ENCODE data around the gene ZNF146.
"Not testable (repeated sequence)": the region's sequence is repeated elsewhere in the genome, so short reads cannot be mapped to it uniquely, and the experiment has no call there.

ZNF146 gene

DNA sequence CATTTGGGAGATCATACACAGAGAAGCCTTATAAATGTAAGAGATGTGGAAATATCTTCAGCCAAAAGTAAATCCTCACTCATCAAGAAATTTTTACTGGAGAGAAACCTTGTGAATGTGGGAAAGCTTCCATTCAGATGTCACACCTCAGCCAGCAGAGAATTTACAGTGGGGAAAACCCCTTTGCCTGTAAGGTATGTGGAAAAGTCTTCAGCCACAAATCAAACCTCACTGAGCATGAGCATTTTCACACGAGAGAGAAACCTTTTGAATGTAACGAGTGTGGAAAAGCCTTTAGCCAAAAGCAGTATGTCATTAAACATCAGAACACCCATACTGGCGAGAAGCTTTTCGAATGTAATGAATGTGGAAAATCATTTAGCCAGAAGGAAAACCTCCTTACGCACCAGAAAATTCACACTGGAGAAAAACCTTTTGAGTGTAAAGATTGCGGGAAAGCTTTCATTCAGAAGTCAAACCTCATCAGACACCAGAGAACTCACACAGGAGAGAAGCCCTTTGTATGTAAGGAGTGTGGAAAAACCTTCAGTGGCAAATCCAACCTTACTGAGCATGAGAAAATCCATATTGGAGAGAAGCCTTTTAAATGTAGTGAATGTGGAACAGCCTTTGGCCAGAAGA lies 21.5 kb downstream of the ZNF146 start:
- FAIRE-seq, result no peak

DNA sequence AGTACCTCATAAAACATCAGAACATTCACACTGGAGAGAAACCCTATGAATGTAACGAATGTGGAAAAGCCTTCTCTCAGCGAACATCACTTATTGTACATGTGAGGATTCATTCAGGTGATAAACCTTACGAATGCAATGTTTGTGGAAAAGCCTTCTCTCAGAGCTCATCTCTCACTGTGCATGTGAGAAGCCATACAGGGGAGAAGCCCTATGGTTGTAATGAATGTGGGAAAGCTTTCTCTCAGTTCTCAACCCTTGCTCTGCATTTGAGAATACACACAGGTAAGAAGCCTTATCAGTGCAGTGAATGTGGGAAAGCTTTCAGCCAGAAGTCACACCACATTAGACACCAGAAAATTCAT lies 22.0 kb downstream of the ZNF146 start:
- no peak for FAIRE-seq

DNA sequence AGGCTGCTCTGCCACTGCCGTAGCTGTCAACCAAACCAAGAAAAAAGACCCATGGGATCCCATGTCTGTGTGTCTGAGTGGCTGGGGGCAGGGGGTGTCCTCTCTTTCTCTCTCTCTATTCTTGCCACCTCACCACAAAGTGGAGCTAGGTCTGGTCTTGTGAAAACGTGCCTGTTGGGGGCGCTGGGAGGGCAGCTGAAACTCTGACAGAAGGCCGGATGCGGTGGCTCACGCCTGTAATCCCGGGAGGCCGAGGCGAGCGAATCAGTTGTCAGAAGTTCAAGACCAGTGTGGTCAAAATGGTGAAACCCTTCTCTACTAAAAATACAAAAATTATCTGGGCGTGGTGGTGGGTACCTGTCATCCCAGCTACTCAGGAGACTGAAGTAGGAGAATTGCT lies 29.2 kb downstream of the ZNF146 start:
- FAIRE-seq, result no peak

DNA sequence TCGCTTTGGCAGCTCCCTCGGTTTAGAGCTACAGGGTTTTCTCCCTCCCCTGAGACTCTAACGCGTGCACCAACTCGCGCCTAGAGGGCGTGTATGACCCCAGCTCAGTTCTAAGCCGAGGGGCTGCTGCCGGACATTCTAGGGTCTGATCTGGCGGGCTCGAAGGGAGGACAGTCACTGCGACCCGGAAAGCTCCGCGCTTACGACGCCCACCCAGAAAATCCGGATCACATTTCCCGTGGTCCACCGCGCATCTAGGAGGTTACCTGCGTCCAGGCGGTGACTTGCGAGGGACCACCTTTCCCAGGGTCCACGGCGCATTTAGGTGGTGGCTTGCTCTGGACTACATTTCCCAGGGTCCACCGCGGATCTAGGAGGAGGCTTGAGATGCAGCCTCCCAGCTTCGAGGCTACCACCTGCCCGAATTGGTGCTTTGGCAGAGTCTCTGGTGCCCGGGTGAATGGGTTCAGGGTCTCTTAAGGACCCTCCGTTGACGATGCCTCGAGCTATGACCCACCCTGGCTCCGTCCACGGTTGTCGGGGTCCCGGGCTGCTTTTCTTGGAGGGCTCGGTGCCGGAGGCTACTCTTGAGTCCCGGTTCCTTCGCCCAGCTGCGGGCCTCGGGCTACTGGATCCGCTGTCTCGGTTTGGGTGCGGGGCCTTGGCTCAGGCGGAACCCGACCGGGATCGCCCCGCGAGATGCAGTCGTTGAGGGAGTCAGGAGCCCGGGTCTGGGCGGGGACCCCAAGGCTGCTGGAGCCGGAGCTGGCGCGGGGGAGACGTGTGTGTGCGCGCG lies 30.5 kb downstream of the ZNF146 start:
- no peak for FAIRE-seq

DNA sequence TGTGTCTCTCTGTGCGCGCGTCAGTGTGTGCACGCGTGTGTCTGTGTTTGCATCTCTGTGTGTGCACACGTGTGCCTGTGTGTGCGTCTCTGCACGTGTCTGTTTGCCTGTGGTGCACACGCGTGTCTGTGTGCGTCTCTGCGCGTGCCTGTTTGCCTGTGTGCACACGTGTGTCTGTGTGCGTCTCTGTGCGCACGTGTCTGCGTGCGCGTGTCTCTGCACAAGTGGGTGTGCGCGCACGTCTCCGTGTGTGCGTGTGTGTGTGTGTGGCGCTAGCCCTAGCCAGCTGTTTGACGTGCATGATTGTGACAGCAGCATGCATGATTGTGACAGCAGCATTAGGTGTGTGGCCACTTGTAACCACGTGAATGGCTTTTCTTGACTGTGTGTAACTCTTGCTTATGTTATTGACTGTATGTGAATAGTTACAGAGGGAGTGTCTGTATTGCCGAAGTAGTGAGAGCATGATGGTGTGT lies 31.1 kb downstream of the ZNF146 start:
- FAIRE-seq, result no peak

DNA sequence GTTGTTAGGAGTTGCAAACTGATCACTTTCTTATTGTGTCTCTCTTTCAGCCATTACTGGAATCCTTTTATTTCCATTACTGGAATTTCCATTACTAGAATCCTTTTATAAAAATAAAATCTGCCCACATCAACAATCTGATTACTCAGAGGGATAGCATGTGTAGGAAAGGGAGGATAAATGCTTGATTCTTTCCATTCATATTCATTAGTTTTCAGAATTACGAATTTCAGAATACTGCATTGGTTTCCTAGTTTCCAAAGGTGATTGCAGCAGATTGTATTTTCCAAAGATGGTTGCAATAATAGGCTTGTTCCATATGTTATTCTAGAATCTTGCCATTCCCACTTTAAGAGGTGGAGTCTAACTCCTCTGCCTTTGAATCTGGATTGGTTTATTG lies 37.1 kb downstream of the ZNF146 start:
- no peak for FAIRE-seq

DNA sequence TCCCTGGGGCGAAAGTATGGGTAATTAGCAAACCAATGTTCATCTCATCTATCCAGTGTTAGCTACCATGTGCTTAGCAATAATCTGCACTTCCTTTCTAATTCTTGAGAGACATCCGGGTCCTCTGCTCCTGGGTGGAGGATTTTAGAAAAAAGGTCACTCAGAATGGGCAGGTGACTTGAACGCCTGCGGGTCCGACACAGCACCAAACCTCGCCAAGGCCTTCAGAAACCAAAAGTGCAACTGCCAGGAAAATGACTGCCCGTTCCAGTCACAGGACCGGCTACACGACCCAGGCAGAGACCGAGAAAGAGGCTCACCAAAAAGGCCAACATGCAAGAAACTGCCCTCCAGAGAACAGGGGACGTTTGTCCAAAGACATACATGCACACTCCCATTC lies 39.9 kb downstream of the ZNF146 start:
- FAIRE-seq, result no peak

DNA sequence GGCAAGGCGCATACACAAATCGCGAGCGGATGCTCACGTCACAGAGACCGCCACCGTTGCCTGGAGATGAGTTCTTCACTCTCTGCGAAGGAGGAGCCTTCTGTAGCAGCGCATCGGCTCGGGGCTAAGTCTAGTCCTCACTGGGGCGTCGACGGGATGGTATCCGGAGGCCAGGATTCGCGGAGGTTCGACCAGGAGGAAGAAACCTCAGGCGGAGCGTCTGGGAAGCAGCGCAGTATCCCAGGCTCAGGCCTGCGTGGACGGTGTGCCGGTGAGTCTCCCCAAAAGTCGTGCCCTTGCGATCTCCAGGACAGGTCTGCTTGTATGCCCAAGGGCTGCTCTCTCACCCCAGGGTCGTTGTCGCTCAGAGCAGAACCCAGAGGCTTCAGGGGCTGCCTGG lies 40.4 kb downstream of the ZNF146 start:
- FAIRE-seq, result no peak

DNA sequence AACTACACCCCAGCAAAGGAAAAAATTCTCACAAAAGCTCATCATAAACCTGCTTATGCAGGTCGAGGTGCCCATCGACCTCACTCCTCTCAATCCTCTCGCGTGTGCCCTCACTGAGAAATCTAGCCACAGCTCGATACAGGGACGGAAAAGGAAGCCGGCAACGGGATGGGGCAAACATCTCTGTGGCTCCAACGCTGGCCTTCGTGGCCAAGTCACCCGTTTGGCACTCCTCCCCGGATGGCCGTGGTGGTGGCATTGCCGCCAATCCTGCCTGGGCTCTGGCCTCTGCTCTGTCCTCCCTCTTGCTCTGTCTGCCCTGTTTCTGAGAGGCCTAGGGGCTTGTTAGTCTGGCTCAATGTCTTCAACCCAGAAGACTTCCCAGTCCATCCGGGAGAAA lies 41.2 kb downstream of the ZNF146 start:
- no peak for FAIRE-seq

DNA sequence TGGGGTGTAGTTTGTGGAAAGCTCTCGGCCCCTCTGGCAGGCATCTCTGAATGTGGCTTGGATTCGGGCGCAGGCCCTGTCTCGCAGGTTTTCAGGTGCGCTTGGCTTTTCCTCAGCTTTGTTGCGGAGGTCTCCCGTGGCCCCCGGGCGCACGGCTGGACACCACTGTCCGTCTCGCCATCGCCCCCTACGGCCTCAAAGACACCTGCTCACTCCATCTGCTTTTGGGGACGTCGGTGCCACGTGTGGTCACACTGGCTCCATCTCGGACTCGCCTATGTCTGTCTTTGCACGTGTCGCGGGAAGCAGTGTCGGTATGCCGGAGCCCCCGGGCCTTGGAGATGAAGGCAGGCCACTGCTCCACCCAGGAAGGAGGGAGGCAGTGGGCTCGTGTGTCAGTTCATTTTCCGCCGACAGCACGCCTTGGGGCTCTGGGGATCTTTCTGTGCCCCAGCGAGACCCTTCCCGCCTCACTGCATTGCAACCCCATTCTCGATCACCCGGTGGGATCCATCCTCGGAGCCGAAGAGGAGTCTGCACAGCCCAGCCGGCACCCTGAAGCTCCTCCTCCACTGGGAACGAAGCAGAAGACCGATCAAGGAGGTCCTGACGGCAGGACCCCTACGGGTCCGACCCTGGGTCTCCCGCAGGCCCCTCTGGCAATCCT lies 42.1 kb downstream of the ZNF146 start:
- no peak for FAIRE-seq

DNA sequence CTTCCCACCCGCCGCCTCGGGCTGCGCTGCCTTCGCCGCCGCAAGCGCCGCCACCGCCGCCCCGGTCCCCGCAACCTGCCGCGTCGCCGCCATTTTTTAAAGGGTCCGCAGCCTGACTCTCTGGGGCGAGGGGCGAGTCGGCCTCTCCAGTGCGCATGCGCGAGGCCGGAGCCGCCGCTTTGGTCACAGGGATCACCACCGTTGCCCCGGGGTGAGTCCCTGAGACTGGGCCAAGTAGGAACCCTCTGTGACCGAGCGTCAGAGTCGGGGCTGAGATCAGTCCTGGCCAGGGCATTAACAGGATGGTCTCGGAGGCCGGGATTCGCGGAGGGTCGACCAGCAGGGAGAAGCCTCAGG lies 42.6 kb downstream of the ZNF146 start:
- no peak for FAIRE-seq

DNA sequence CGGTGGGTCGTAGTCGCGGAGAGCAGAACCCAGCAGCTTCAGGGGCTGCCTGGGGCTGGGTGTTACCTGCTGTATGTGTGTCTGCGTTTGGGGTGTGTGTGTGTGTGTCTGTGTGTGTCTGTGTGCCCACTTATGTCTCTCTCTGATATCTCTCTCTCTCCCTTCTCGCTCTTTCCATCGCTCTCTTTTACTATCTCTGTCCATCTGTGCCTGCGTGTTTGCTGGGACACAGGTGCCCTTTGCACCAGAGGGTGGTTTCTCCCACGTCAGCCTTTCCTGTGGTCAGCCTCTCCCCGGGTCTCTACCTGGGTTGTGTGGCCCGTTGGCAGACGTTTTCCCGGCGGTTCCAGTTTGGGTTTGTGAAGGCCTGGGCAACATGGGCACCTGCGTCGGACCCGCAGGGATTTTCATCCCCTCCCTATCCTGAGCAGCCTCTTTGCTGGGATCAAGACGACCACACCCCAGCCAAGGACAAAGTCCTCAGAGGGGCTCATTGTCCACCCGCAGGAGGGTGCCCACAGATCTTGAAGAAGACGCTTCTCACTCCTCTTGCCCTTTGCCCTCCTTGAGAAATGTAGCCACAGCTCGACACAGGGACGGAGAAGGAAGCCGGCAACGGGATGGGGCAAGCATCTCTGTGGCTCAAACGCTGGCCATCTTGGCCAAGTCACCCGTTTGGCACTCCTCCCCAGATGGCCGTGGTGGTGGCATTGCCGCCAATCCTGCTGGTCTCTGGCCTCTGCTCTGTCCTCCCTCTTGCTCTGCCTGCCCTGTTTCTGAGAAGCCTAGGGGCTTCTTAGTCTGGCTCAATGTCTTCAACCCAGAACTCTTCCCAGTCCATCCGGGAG lies 43.3 kb downstream of the ZNF146 start:
- FAIRE-seq, result no peak

DNA sequence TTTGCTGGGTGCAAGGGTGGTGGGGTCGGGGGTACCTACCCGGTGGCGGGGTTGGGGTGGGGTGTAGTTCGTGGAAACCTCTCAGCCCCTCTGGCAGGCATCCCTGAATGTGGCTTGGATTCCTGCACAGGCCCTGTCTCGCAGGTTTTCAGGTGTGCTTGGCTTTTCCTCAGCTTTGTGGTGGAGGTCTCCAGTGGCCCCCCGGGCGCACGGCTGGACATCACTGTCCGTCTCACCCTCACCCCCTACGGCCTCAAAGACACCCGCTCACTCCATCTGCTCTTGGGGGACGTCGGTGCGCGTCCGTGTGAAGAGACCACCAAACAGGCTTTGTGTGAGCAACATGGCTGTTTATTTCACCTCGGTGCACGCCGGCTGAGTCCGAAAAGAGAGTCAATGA lies 44.3 kb downstream of the ZNF146 start:
- no peak for FAIRE-seq

DNA sequence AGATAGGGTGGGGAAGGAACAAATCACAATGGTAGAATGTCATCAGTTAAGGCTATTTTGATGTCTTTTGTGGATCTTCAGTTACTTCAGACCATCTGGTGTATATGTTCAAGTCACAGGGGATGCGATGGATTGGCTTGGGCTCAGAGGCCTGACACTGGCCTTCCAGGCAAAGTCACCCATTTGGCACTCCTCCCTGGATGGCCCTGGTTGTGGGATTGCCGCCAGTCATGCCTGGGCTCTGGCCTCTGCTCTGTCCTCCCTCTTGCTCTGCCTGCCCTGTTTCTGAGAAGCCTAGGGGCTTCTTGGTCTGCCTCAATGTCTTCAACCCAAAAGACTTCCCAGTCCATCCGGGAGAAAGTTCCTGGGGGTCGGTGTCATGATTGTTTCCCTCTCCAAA lies 50.2 kb downstream of the ZNF146 start:
- FAIRE-seq, result no peak

DNA sequence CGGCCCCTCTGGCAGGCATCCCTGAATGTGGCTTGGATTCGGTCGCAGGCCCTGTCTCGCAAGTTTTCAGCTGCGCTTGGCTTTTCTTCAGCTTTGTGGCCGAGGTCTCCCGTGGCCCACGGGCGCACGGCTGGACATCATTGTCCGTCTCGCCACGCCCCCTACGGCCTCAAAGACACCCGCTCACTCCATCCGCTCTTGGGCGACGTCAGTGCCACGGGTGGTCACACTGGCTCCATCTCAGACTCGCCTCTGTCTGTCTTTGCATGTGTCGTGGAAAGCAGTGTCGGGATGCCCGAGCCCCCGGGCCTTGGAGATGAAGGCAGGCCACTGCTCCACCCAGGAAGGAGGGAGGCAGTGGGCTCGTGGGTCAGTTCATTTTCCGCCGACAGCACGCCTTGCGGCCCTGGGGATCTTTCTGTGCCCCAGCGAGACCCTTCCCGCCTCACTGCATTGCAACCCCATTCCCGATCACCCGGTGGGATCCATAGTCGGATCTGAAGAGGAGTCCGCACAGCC lies 51.0 kb downstream of the ZNF146 start:
- no peak for FAIRE-seq

DNA sequence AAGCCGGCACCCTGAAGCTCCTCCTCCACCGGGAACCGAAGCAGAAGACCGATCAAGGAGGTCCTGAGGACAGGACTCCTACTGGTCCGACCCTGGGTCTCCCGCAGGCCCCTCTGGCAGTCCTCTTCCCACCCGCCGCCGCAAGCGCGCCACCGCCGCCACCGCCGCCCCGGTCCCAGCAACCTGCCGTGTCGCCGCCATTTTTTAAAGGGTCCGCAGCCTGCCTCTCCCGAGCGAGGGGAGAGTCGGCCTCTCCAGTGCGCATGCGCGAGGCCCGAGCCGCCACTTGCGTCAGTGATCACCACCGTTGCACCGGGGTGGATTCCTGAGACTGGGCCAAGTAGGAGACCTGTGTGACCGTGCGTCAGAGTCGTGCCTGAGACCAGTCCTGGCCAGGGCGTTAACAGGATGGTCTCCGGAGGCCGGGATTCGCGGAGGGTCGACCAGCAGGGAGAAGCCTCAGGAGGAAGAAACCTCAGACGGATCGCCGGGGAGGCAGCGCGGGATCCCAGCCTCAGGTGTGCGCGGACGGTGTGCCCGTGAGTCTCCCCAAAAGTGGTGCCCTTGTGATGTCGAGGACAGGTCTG lies 51.6 kb downstream of the ZNF146 start:
- FAIRE-seq, result no peak

DNA sequence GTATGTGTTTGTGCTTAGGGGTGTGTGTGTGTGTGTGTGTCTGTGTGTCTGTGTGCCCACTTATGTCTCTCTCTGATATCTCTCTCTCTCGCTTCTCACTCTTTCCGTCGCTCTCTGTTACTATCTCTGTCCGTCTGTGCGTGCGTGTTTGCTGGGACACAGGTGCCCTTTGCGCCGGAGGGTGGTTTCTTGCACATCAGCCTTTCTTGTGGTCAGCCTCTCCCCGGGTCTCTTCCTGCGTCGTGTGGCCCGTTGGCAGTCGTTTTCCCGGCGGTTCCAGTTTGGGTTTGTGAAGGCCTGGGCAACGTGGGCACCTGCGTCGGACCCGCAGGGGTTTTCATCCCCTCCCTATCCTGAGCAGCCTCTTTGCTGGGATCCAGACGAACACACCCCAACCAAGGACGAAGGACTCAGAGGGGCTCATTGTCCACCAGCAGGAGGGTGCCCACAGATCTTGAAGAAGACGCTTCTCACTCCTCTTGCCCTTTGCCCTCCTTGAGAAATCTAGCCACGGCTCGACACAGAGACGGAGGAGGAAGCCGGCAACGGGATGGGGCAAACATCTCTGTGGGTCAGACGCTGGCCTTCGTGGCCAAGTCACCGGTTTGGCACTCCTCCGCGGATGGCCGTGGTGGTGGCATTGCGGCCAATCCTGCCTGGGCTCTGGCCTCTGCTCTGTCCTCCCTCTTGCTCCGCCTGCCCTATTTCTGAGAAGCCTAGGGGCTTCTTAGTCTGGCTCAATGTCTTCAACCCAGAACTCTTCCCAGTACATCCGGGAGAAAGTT lies 52.3 kb downstream of the ZNF146 start:
- FAIRE-seq, result no peak

DNA sequence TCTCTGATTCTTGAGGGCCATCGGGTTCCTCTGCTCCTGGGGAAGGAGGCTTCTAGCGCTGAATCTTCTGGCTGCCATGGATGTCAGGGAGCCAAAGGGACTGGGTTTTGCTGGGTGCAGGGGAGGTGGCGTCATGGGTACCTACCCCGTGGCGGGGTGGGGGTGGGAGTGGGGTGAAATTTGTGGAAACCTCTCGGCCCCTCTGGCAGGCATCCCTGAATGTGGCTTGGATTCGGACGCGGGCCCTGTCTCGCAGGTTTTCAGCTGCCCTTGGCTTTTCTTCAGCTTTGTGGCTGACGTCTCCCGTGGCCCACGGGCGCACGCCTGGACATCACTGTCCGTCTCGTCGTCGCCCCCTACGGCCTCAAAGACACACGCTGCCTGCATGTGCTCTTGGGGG lies 53.2 kb downstream of the ZNF146 start:
- FAIRE-seq, result not testable (repeated sequence)

DNA sequence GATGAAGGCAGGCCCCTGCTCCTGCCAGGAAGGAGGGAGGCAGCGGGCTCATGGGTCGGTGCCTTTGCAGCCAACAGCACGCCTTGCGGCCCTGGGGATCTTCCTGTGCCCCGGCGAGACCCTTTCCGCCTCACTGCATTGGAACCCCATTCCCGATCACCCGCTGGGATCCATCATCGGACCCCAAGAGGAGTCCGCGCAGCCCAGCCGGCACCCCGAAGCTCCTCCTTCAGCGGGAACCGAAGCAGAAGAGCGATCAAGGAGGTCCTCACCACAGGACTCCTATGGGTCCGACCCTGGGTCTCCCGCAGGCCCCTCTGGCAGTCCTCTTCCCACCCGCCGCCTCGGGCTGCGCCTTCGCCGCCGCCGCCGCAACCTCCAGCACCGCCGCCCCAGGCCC lies 53.7 kb downstream of the ZNF146 start:
- not testable (repeated sequence) for FAIRE-seq

DNA sequence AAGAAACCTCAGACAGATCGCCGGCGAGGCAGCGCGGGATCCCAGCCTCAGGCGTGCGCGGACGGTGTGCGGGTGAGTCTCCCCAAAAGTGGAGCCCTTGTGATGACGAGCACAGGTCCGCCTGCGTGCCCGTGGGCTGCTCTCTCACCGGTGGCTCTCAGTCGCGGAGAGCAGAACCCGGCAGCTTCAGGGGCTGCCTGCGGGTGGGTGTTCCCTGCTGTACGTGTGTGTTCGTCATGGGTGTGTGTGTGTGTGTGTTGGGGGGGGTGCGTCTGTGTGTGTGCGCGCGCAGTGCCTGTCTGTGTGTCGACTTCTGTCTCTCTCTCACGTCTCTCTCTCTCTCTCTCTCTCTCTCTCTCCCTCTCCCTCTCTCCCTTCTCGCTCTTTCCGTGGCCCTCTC lies 54.4 kb downstream of the ZNF146 start:
- not testable (repeated sequence) for FAIRE-seq

Measured in colon (tissue), 2 donors.